Testis (tissue), 2 donors: ENCODE results near the gene CABYR.

ENCODE experiments used
- POLR2A ChIP-seq: fragments of 450-650 bp; IDR thresholded peaks from one replicate; pipeline ENCODE4 v1.6.1; 2017; ENCODE audit warnings: antibody characterized with exemption, mild to moderate bottlenecking, moderate library complexity
- TF ChIP-seq, protein P1 (sequence below), 3 experiments: fragments of 450-650 bp in 2 of 3; fragments of 200-600 bp in 1 of 3; sonication (generic) in 1 of 3; IDR thresholded peaks; one replicate each; pipeline ENCODE4 v1.5.1; 2016 to 2019; ENCODE audit warnings: antibody characterized with exemption in 3 of 3, mild to moderate bottlenecking in 2 of 3, moderate library complexity in 1 of 3

DNA sequence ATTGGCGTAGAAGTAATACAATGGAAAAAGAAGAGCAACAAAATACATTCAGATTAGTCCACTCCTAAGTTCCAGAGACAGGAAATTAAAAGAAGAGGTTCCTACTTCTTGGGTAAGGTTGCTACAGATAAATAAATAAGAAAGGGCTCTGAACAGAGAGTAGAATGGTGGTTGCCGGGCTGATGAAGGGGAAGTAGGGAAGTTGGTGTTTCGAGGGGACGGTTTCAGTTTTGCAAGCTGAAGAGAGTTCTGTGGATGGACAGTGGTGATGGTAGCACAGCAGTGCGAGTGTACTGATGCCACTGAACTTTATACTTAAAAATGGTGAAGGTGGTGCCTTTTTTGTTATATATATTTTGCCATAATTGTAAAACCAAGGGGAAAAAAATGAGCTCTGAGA, 48.2 kb downstream of the CABYR start:
- TF ChIP-seq, protein P1, sequence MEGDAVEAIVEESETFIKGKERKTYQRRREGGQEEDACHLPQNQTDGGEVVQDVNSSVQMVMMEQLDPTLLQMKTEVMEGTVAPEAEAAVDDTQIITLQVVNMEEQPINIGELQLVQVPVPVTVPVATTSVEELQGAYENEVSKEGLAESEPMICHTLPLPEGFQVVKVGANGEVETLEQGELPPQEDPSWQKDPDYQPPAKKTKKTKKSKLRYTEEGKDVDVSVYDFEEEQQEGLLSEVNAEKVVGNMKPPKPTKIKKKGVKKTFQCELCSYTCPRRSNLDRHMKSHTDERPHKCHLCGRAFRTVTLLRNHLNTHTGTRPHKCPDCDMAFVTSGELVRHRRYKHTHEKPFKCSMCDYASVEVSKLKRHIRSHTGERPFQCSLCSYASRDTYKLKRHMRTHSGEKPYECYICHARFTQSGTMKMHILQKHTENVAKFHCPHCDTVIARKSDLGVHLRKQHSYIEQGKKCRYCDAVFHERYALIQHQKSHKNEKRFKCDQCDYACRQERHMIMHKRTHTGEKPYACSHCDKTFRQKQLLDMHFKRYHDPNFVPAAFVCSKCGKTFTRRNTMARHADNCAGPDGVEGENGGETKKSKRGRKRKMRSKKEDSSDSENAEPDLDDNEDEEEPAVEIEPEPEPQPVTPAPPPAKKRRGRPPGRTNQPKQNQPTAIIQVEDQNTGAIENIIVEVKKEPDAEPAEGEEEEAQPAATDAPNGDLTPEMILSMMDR (IDR thresholded peaks at IDR 0.05) = no peak
- no peak for TF ChIP-seq POLR2A
